Midbrain (tissue), 1 donor: Measurements from ENCODE around the gene CHD9.
"Not testable (repeated sequence)": the region's sequence is repeated elsewhere in the genome, so short reads cannot be mapped to it uniquely, and the experiment has no call there.

ENCODE experiments used
- DNase-seq: peaks from one replicate; lab custom pipeline; 2025; lab: John Stamatoyannopoulos, UW

The CHD9 gene

DNA sequence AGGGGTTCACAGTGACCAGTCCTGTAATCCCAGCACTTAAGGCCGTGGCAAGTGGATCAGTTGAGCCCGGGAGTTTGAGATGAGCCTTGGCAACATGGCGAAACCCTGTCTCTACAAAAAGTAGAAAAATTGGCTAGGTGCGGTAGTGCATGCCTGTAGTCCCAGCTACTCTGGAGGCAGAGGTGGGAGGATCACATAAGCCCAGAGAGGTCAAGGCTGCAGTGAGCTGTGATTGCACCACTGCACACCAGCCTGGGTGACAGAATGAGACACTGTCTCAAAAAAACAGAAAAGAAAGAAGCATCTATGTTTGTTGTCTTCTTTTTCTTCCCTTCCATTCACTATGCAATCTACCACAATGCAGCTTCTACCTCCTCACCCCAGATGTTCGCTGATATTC is 227.5 kb downstream of the CHD9 start:
- DNase-seq = no peak

DNA sequence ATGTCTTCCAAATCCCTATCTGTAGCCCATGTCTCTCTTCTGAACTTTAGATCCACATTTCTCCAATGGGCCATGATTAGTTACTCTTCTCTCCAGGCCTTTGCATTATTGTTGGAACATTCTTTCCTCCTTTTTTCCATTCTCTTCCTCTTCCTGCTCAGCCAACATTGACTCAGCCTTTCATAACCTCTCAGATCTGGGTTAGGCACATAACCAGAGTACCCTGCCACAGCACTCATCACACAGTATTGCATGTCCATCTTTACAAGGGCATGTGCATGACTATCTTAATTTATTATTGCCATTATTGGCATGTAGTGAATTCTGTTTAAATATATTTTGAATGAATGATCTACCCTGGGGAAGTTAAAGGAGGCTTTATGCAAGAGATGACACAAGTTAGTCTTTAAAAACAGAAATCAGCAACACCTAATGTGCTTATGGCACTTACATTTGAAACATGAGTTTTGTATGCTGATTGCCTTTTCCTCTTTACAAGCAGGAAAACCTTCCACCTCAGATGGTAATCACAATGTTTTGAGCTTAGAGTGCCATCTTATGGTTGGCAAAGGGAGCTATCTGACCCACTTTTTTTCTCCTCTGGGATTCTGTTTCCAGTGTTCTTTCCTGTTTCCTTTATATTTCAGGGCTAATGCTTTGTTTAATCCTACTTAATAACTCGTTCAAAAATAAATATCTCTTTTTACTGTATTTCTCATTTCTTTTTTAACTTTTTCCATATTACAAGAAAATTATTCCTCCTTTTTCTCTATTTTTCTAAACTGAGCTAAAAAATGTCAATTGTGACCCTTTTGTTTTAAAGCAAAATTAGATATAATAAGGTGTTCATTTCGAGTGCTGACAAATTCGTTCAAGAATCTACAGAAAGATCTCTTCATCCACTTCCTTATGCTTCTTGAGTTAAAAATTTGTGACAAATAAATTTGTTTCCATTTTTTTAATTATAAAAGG is 228.5 kb downstream of the CHD9 start:
- DNase-seq = peak; percentile 56

- no peak for DNase-seq
Observed at GRCh38 chr16:53285236-53285635, 230.4 kb downstream of the CHD9 start.

GRCh38 chr16:53290520-53290919 is 235.7 kb downstream of the CHD9 start:
- no peak for DNase-seq

DNA sequence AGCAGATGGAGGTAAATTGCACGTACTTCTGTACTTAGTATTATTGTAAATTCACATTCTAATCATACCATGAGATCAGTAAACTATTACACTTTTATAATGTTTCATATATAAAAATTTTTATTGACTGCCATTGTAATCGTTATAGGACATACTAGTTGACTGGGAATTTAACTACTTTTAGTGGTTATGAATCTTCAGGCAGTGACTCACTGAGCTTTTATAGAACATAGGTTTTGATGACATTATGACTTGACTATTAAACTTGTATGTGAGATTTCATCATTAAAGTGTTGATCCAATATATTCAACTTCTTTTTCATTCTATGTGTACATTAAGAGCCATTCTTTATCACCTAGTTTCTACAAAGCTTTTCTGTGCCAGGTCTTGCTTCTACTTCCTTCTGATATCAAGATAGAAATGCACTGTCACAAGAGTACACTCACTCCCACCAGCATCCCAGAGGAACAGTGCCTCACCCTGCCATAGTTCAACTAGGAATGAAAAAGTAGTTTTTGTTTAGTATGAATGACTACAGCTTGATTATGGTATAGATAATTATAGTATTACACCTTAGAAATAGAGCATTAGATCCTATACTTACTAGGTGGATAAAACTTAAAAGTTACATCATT is 237.1 kb downstream of the CHD9 start:
- no peak for DNase-seq

GRCh38 chr16:53297477-53297876 is 242.7 kb downstream of the CHD9 start:
- DNase-seq = no peak

GRCh38 chr16:53304334-53304733 is 249.5 kb downstream of the CHD9 start:
- no peak for DNase-seq

- DNase-seq = no peak
Observed at GRCh38 chr16:53305743-53306142, 251.0 kb downstream of the CHD9 start.

DNA sequence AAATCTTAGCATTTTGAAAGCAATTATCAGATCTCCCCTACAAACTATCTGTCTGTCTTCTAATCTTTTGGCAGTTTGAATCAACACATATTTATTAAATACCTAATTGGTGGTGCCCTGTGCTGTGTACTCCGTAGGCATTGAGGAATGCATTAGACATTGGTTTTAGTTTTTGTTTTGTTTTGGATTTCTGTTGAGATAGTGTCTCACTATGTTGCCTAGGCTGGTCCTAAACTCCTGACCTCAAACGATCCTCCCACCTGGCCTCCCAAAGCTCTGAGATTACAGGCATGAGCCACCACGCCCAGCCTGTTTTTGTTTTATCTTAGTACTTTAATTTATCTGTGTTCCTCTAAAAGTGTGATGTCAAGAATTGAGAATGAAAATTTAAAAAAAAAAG is 254.7 kb downstream of the CHD9 start:
- no peak for DNase-seq

GRCh38 chr16:53320992-53321391 is 266.2 kb downstream of the CHD9 start:
- DNase-seq = no peak

DNA sequence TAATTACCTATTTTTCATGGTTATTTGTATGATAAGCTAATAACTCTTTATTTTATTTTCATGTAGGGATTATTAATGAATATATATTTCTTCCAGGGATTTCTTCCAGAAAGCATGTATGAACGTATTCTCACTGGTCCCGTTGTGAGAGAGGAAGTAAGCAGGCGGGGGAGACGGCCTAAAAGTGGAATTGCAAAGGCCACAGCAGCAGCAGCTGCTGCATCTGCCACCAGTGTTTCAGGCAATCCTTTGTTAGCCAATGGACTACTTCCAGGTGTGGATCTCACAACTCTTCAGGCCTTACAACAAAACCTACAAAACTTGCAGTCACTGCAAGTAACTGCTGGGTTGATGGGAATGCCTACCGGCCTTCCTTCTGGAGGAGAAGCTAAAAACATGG is 269.1 kb downstream of the CHD9 start:
- no peak for DNase-seq

DNA sequence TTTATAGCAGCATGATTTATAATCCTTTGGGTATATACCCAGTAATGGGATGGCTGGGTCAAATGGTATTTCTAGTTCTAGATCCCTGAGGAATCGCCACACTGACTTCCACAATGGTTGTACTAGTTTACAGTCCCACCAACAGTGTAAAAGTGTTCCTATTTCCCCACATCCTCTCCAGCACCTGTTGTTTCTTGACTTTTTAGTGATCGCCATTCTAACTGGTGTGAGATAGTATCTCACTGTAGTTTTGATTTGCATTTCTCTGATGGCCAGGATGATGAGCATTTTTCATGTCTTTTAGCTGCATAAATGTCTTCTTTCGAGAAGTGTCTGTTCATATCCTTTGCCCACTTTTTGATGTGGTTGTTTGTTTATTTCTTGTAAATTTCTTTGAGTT is 276.2 kb downstream of the CHD9 start:
- not testable (repeated sequence) for DNase-seq

GRCh38 chr16:53334581-53334980 is 279.8 kb downstream of the CHD9 start:
- no peak for DNase-seq

- no peak for DNase-seq
Observed at GRCh38 chr16:53337294-53337693, 282.5 kb downstream of the CHD9 start.

DNA sequence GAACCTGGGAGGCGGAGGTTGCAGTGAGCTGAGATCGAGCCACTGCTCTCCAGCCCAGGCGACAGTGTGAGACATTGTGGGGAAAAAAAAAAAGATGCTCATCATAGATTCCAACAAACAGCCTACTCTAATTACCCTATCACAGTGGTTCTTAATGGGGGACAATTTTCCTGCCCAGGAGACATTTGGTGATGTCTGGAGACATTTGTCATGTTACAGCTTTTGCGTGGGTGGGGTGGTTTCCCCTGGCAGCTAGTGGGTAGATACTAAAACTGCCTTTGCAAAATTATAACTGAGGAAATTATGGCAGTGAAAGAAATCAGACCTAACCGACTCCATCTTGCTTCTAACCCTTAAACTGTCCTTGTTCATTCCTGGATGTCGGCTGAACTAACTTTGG is 287.0 kb downstream of the CHD9 start:
- DNase-seq = no peak

DNA sequence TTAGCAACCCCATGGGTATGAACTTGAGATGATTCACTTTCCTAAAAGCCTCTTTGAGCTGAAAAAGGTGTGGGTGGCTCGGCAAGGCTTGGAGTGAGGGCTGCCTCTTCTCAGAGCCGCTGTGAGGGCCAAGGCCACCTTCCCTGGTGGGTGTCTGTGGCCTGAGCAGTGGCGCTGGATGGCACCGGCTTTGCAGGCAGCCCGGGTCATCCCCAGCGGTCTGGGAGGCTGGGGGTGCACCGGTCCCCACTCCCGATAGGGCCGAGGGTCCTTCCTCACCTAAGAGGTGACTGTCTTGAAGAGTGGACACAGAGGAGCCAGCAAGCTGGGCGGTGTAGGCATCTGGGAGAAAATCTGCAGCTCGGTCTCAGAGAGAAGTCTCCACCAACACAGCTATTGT is 300.3 kb downstream of the CHD9 start:
- no peak for DNase-seq

DNA sequence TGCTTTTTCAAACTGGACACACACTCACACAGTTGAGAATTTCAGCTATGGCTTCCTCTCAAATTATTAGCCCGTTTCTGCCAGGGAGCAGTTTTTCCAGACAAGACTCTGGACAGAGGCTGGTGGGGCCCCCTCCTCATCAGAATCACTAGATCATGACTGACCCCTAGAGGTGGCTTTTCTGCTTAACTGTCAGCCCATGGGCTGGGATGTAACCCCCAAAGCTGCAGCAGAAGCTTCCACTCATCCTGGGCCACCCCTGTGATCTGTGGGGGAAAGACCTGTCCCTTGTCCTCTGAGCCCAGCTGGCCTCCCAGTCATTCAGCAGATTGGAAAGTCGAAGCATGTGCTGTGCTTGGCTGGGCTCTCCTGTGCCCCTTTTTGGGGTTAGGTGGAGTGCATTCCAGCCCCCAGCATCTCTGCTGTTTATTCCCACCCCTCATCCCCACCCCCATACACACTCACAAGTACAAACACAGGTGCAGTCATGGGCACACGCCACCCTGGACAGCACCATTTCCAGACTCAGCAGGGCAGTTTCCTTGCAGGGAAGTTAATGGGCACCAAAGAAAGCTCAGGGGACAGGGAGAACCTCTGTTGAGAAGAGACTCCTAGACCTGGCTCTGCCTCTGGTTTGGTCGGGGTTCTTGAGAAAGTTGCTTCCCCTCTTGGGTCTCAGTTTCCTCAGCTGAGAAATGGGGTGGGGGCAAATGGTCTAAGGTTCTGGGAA is 301.9 kb downstream of the CHD9 start:
- DNase-seq = no peak

DNA sequence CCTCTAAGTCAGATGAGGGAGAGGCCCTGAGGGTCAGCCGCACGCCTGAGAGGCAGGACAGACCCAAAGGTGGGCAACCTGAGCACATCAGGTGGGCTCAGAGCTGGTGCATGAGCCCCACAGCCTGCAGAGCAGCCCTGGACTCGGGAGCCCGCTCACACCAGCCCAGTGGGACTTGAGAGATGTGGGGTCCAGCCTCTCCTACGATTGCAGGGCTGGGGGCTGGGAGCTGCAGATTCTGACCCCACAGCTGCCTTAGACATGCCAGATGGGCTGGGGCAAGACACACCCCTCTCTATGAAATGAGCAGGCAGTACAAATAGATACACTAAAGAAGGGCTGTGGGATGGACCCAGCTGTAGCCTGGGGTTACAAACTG is 302.4 kb downstream of the CHD9 start:
- DNase-seq = no peak

GRCh38 chr16:53357955-53358354 is 303.2 kb downstream of the CHD9 start:
- DNase-seq = no peak

DNA sequence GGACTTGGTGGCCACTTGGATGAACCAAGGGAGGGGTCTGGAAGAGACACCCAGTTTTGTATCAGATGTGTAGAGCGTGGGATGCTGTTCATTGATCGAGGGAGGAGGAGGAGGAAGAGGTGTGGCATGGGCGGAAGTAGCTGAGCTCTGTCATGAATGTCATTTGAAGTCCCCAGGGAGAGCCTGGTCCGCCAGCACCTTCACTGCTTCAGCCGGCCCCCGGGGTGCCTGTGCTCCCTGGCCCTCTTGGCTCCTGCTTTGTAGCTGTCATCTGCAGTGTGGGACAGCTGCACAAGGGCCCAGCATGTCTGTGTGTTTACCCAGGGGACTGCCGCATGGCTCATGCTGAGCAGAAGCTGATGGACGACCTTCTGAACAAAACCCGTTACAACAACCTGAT is 304.1 kb downstream of the CHD9 start:
- DNase-seq = no peak

DNA sequence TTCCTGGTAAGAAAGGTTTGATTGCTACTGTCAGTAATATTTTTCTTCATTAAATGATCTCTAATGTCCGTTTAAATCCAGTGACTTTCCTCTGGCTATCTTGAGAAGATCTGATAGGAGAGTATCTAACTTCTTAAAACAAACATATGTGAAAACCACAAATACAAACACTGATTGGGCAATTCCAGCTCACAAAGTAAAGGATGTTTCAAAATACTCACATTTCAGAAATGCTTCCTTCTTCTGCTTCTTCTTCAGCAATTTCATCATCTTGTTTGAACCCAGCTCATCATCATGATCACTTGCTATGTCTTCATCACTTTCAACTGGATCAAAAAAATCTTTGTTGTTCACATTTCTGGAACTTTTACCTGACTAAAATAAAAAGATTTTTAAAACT is 315.1 kb downstream of the CHD9 start:
- no peak for DNase-seq

DNA sequence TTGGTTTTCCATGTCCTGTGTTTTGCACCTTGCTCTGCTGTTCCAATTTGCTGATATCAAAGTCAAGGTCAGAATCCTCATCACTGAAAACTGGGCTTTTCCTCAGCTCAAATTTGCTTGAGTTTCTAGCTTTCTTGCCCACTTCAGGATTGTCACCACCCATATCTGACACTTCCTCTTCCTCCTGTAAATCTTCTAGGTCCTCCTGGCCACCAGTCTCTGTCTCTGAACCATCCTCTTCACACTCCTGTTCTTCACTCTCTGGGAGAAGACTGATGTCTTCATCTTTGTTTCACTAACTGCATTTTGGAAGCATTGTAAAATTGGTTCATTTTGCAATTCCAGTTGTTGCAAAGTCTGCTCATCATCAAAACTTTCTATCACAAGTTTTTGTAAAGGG is 316.0 kb downstream of the CHD9 start:
- DNase-seq = no peak
